C4-2B (cell line): ENCODE results near the gene ERC2.

Experiments used
- ZFX ChIP-seq: fragments of 450-650 bp; IDR thresholded peaks from 2 replicates; pipeline ENCODE4 v1.6.1; 2017
- TF ChIP-seq, protein P1 (sequence below): fragments of 450-650 bp; conservative IDR thresholded peaks from 2 replicates; pipeline ENCODE4 v1.5.1; 2017; ENCODE audit warnings: mild to moderate bottlenecking

DNA sequence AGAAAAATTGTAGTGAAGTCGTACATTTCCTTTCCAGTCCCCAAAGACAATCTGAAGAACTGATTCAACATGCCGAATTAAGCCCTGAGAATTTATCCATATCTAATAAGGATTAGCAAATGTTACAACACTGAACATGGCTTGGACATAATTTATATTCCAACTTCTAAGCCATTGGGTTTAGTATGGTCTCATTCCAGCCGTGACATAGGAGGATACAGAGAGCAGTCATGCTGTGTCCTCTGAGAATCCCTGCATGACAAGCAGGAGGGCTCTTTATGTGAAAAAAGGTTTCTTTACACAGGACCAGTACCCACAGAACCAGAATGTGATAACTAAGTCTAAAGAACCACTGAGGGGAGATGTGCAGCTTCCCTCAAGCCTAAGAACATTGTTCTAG, 749.3 kb downstream of the ERC2 start:
- TF ChIP-seq, protein P1, sequence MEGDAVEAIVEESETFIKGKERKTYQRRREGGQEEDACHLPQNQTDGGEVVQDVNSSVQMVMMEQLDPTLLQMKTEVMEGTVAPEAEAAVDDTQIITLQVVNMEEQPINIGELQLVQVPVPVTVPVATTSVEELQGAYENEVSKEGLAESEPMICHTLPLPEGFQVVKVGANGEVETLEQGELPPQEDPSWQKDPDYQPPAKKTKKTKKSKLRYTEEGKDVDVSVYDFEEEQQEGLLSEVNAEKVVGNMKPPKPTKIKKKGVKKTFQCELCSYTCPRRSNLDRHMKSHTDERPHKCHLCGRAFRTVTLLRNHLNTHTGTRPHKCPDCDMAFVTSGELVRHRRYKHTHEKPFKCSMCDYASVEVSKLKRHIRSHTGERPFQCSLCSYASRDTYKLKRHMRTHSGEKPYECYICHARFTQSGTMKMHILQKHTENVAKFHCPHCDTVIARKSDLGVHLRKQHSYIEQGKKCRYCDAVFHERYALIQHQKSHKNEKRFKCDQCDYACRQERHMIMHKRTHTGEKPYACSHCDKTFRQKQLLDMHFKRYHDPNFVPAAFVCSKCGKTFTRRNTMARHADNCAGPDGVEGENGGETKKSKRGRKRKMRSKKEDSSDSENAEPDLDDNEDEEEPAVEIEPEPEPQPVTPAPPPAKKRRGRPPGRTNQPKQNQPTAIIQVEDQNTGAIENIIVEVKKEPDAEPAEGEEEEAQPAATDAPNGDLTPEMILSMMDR: no peak
- TF ChIP-seq ZFX: no peak
